ENCODE data around the gene CBLC.

Gene CBLC

GRCh38 chr19:44752816-44753625, 24.7 kb upstream of the CBLC start:
- Histone ChIP-seq H3K36me3 (ENCODE audit: control insufficient read depth, insufficient read depth, low read length) (no peaks in the 10 kb centered on the region), H3K27ac (peak overlapping the region; percentile 83), H3K79me2 (peaks cover 7% of the 10 kb centered on the region), H3K4me1 (peaks cover 30% of the 10 kb centered on the region), H3K4me2 (ENCODE audit: low read length) (peak overlapping the region; percentile 40), H3K27me3 (ENCODE audit: control insufficient read depth, insufficient read depth, low read length) (no peaks in the 10 kb centered on the region), H2AFZ (peak overlapping the region; percentile 35), H3K9me3 (ENCODE audit: control insufficient read depth, low read length) (no peaks in the 10 kb centered on the region), H3K9ac (no peak overlapping the region), H3K4me3 (ENCODE audit: low read depth, low read length) (peak overlapping the region; percentile 2)
- TF ChIP-seq CTCF (IDR thresholded peaks at IDR 0.05), result no peak

DNA sequence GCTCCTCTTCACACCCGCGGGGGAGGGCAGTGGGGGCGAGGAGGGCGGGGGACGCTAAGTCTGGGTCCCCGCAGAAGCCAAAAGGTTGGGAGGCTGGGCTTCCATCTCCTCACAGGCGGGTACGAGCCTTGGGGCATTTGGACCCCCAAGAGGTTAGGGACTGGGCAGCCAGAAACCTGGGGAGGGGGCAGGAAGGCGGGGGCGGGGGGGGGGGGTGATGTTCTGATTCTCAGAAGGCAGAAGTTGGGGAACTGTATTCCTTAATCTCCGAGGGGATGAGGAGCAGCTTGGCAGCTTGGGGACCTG, 24.1 kb upstream of the CBLC start:
- Histone ChIP-seq H3K79me2 (peaks cover 7% of the 10 kb centered on the region), H3K9me3 (ENCODE audit: control insufficient read depth, low read length) (no peaks in the 10 kb centered on the region), H3K36me3 (ENCODE audit: control insufficient read depth, insufficient read depth, low read length) (no peaks in the 10 kb centered on the region), H3K9ac (no peak overlapping the region), H3K27me3 (ENCODE audit: control insufficient read depth, insufficient read depth, low read length) (no peaks in the 10 kb centered on the region), H3K4me1 (peaks cover 30% of the 10 kb centered on the region), H2AFZ (peak overlapping the region; percentile 35), H3K4me3 (ENCODE audit: low read depth, low read length) (peak overlapping the region; percentile 33), H3K4me2 (ENCODE audit: low read length) (peak overlapping the region; percentile 40), H3K27ac (peak overlapping the region; percentile 83)
- no peak for TF ChIP-seq CTCF (IDR thresholded peaks at IDR 0.05)

- Histone ChIP-seq H3K4me3 (ENCODE audit: low read depth, low read length) (peak overlapping the region; percentile 33), H3K4me1 (peaks cover 30% of the 10 kb centered on the region), H3K27me3 (ENCODE audit: control insufficient read depth, insufficient read depth, low read length) (no peaks in the 10 kb centered on the region), H2AFZ (no peak overlapping the region), H3K36me3 (ENCODE audit: control insufficient read depth, insufficient read depth, low read length) (no peaks in the 10 kb centered on the region), H3K9me3 (ENCODE audit: control insufficient read depth, low read length) (no peaks in the 10 kb centered on the region), H3K27ac (peak overlapping the region; percentile 83), H3K9ac (no peak overlapping the region), H3K4me2 (ENCODE audit: low read length) (peak overlapping the region; percentile 59), H3K79me2 (peaks cover 7% of the 10 kb centered on the region)
- TF ChIP-seq CTCF (IDR thresholded peaks at IDR 0.05), result no peak
Observed at GRCh38 chr19:44753932-44754749, 23.5 kb upstream of the CBLC start.

DNA sequence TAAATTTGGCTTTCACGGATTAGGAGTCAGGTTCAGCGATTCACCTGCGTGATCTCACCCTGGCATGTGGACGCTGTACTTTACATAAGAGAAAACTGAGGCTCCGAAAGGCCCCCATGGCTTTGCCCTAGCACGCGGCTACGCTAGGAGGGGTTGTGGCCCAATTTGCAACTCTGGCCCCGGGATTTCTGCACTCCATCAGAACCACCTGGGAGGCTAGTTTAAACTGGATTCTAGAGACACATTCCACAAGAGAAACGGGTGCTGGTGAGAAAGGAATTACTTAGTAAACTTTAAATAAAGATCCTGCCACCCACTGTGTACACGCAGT, 23.0 kb upstream of the CBLC start:
- H3K27ac ChIP-seq, result peak overlapping the region; percentile 83
- peak overlapping the region; percentile 37 for H3K4me2 ChIP-seq (ENCODE audit: low read length)
- peaks cover 26% of the 10 kb centered on the region for H3K4me1 ChIP-seq
- no peak overlapping the region for H3K9ac ChIP-seq
- peaks cover 5% of the 10 kb centered on the region for H3K79me2 ChIP-seq
- H3K36me3 ChIP-seq (ENCODE audit: control insufficient read depth, insufficient read depth, low read length), result no peaks in the 10 kb centered on the region
- no peaks in the 10 kb centered on the region for H3K9me3 ChIP-seq (ENCODE audit: control insufficient read depth, low read length)
- H3K27me3 ChIP-seq (ENCODE audit: control insufficient read depth, insufficient read depth, low read length), result no peaks in the 10 kb centered on the region
- no peak overlapping the region for H2AFZ ChIP-seq
- TF ChIP-seq CTCF (IDR thresholded peaks at IDR 0.05), result no peak
- H3K4me3 ChIP-seq (ENCODE audit: low read depth, low read length), result no peak overlapping the region

All from parathyroid adenoma (tissue), 2 donors.